Activated CD4-positive, alpha-beta memory T cell treated with anti-CD3 and anti-CD28 coated beads for 36 hours (primary cell): Measurements from ENCODE around the gene PACS1. TPM values are rescaled to one million over a fixed set of nuclear protein-coding genes. Genes with fewer than 3 reads are reported as not detected.
"Not testable (repeated sequence)": the region's sequence is repeated elsewhere in the genome, so short reads cannot be mapped to it uniquely, and the experiment has no call there.

Experiments
- CTCF ChIA-PET: fragments of 350-600 bp; sonication (Branson Sonifier 250); formaldehyde crosslinking; loops from one replicate; lab custom pipeline; 2021; ENCODE audit warnings: antibody characterized with exemption, inconsistent platforms; lab: Charles Lee
- POLR2A ChIA-PET: fragments of 350-600 bp; sonication (Branson Sonifier 250); formaldehyde crosslinking; loops from one replicate; lab custom pipeline; 2021; ENCODE audit warnings: antibody characterized with exemption; lab: Charles Lee
- DNase-seq: peaks from one replicate; pipeline ENCODE4 v3.0.0-alpha.2; 2020
- H3K27ac Mint-ChIP-seq: one replicate; pipeline ENCODE4 v1.8.0; 2021; ENCODE audit warnings: mixed read lengths
- H3K27me3 Mint-ChIP-seq: one replicate; pipeline ENCODE4 v1.8.0; 2021; ENCODE audit warnings: mixed read lengths
- H3K36me3 Mint-ChIP-seq: one replicate; pipeline ENCODE4 v1.8.0; 2021; ENCODE audit warnings: mixed read lengths
- H3K4me1 Mint-ChIP-seq: one replicate; pipeline ENCODE4 v1.8.0; 2021; ENCODE audit warnings: low read depth, mixed read lengths
- H3K4me3 Mint-ChIP-seq: one replicate; pipeline ENCODE4 v1.8.0; 2021; ENCODE audit warnings: mild to moderate bottlenecking, mixed read lengths
- H3K9me3 Mint-ChIP-seq: one replicate; pipeline ENCODE4 v1.8.0; 2021; ENCODE audit warnings: mixed read lengths
- intact Hi-C: fragments of 100-400 bp; cut with micrococcal nuclease; formaldehyde crosslinking; loops from one replicate; pipeline ENCODE4 v1.15.1; 2023
- total RNA-seq, 2 experiments: library from RNA; stranded (reverse); gene quantifications; one replicate each; pipeline ENCODE4 v1.2.3, GENCODE V29; 2021

Gene PACS1
- total RNA-seq, 2 experiments from 2014 or later: 82.0 to 84.1 TPM

GRCh38 chr11:66274219-66274618 is 204.1 kb downstream of the PACS1 start:
- Mint-ChIP-seq H3K4me3 (no peak overlapping the region), H3K4me1 (peaks cover 22% of the 10 kb centered on the region), H3K27ac (no peak overlapping the region), H3K36me3 (peaks cover 21% of the 10 kb centered on the region), H3K9me3 (no peaks in the 10 kb centered on the region), H3K27me3 (no peaks in the 10 kb centered on the region)
- ChIA-PET CTCF (no interaction called here), POLR2A (no interaction called here)
- intact Hi-C loops: no loop called here
- no peak for DNase-seq

- no peaks in the 10 kb centered on the region for H3K27me3 Mint-ChIP-seq
- H3K9me3 Mint-ChIP-seq: no peaks in the 10 kb centered on the region
- CTCF ChIA-PET: no interaction called here
- H3K4me3 Mint-ChIP-seq: no peak overlapping the region
- POLR2A ChIA-PET: no interaction called here
- DNase-seq: no peak
- no peak overlapping the region for H3K27ac Mint-ChIP-seq
- intact Hi-C loops: no loop called here
- peaks cover 16% of the 10 kb centered on the region for H3K36me3 Mint-ChIP-seq
- peaks cover 13% of the 10 kb centered on the region for H3K4me1 Mint-ChIP-seq
Measured at GRCh38 chr11:66275396-66275795, 205.3 kb downstream of the PACS1 start.

- no peak for DNase-seq
- Mint-ChIP-seq H3K36me3 (peaks cover 13% of the 10 kb centered on the region), H3K27ac (no peak overlapping the region), H3K4me1 (peaks cover 9% of the 10 kb centered on the region), H3K9me3 (no peaks in the 10 kb centered on the region), H3K27me3 (no peaks in the 10 kb centered on the region), H3K4me3 (no peak overlapping the region)
- ChIA-PET CTCF (no interaction called here), POLR2A (no interaction called here)
- intact Hi-C loops: no loop called here
Measured at GRCh38 chr11:66275984-66276612, 206.0 kb downstream of the PACS1 start.

GRCh38 chr11:66276619-66277018 is 206.5 kb downstream of the PACS1 start:
- H3K4me1 Mint-ChIP-seq, H3K4me3 Mint-ChIP-seq, DNase-seq, H3K27ac Mint-ChIP-seq, H3K9me3 Mint-ChIP-seq, H3K27me3 Mint-ChIP-seq, intact Hi-C loops: not testable (repeated sequence)
- peaks cover 13% of the 10 kb centered on the region for H3K36me3 Mint-ChIP-seq
- ChIA-PET POLR2A (interaction anchor here (0.9 kb wide), 2 partner anchors 9 to 11 kb away, joined by 3 to 5 read pairs; no protein-coding TSS in a partner anchor), CTCF (interaction anchor here (0.7 kb wide), 1 partner anchor 55 kb away, joined by 3 read pairs; no protein-coding TSS in a partner anchor)

- CTCF ChIA-PET: interaction anchor here (0.6 to 0.7 kb wide), 2 partner anchors 18 to 56 kb away, joined by 3 read pairs; no protein-coding TSS in a partner anchor
- H3K4me3 Mint-ChIP-seq: not testable (repeated sequence)
Measured at GRCh38 chr11:66277064-66277463, 207.0 kb downstream of the PACS1 start.

GRCh38 chr11:66277471-66278362 is 207.6 kb downstream of the PACS1 start, which contains the start of gene CNIH2:
Gene CNIH2 (plus strand): TSS chr11:66278175. CDS start chr11:66278457, 282 bp downstream.
- peaks cover 7% of the 10 kb centered on the region for H3K36me3 Mint-ChIP-seq
- H3K9me3 Mint-ChIP-seq: no peaks in the 10 kb centered on the region
- peaks cover 13% of the 10 kb centered on the region for H3K4me1 Mint-ChIP-seq

More at GRCh38 chr11:66277064-66277463, 207.0 kb downstream of the PACS1 start:
- intact Hi-C loops, H3K9me3 Mint-ChIP-seq, DNase-seq, H3K27ac Mint-ChIP-seq, H3K4me1 Mint-ChIP-seq, H3K27me3 Mint-ChIP-seq: not testable (repeated sequence)
- peaks cover 11% of the 10 kb centered on the region for H3K36me3 Mint-ChIP-seq
- POLR2A ChIA-PET: interaction anchor here (0.9 kb wide), 2 partner anchors 9 to 10 kb away, joined by 3 to 5 read pairs; no protein-coding TSS in a partner anchor

GRCh38 chr11:66278363-66279091 is 208.5 kb downstream of the PACS1 start:
- ChIA-PET CTCF (interaction anchor here (1.0 to 1.6 kb wide), 2 partner anchors 11 to 56 kb away, joined by 4 to 5 read pairs; partner anchors contain the start of gene YIF1A), POLR2A (no interaction called here)
- no peak overlapping the region for H3K27ac Mint-ChIP-seq
- intact Hi-C loops: no loop called here
- H3K4me1 Mint-ChIP-seq: peaks cover 20% of the 10 kb centered on the region
- H3K4me3 Mint-ChIP-seq: peak overlapping the region; percentile 41
- H3K36me3 Mint-ChIP-seq: peaks cover under 1% of the 10 kb centered on the region
- no peaks in the 10 kb centered on the region for H3K9me3 Mint-ChIP-seq
- DNase-seq: no peak
- H3K27me3 Mint-ChIP-seq: no peaks in the 10 kb centered on the region

More at GRCh38 chr11:66277471-66278362, 207.6 kb downstream of the PACS1 start, which contains the start of gene CNIH2:
- peak; percentile 47 for DNase-seq
- Mint-ChIP-seq H3K27ac (no peak within 1 kb of the TSS), H3K4me3 (peak within 1 kb of the TSS; percentile 41), H3K27me3 (no peaks in the 10 kb centered on the region)
- intact Hi-C loops: no loop called here
- ChIA-PET CTCF (interaction anchor here (0.6 to 0.7 kb wide), 2 partner anchors 18 to 56 kb away, joined by 3 read pairs; no protein-coding TSS in a partner anchor), POLR2A (interaction anchor here (0.9 kb wide), 2 partner anchors 9 to 10 kb away, joined by 3 to 5 read pairs; no protein-coding TSS in a partner anchor)

- no peak overlapping the region for H3K27ac Mint-ChIP-seq
- intact Hi-C loops: no loop called here
- ChIA-PET POLR2A (no interaction called here), CTCF (interaction anchor here (1.0 to 1.6 kb wide), 3 partner anchors 10 to 57 kb away, joined by 4 to 5 read pairs (median 4); partner anchors contain the start of genes RAB1B and YIF1A)
- H3K27me3 Mint-ChIP-seq: no peaks in the 10 kb centered on the region
- H3K4me3 Mint-ChIP-seq: peak overlapping the region; percentile 38
- peaks cover 20% of the 10 kb centered on the region for H3K4me1 Mint-ChIP-seq
- DNase-seq: no peak
- no peaks in the 10 kb centered on the region for H3K36me3 Mint-ChIP-seq
- no peaks in the 10 kb centered on the region for H3K9me3 Mint-ChIP-seq
Measured at GRCh38 chr11:66279092-66279734, 209.1 kb downstream of the PACS1 start.

GRCh38 chr11:66280428-66280827 is 210.4 kb downstream of the PACS1 start:
- no peak for DNase-seq
- H3K4me1 Mint-ChIP-seq: peaks cover 20% of the 10 kb centered on the region
- H3K27ac Mint-ChIP-seq: no peak overlapping the region
- no peaks in the 10 kb centered on the region for H3K27me3 Mint-ChIP-seq
- H3K9me3 Mint-ChIP-seq: no peaks in the 10 kb centered on the region
- intact Hi-C loops: no loop called here
- H3K4me3 Mint-ChIP-seq: no peak overlapping the region
- POLR2A ChIA-PET: interaction anchor here (1.2 kb wide), 1 partner anchor 9 kb away, joined by 3 read pairs; no protein-coding TSS in a partner anchor
- CTCF ChIA-PET: interaction anchor here (0.7 to 3.1 kb wide), 6 partner anchors 9 to 612 kb away, joined by 3 to 19 read pairs (median 4); partner anchors contain the start of genes RAB1B and YIF1A
- no peaks in the 10 kb centered on the region for H3K36me3 Mint-ChIP-seq

GRCh38 chr11:66281001-66281400 is 210.9 kb downstream of the PACS1 start:
- intact Hi-C loops: no loop called here
- CTCF ChIA-PET: interaction anchor here (1.4 to 3.1 kb wide), 2 partner anchors 21 to 58 kb away, joined by 4 to 19 read pairs; no protein-coding TSS in a partner anchor

More at GRCh38 chr11:66281001-66281400, 210.9 kb downstream of the PACS1 start:
- DNase-seq: no peak
- Mint-ChIP-seq H3K36me3 (no peaks in the 10 kb centered on the region), H3K4me1 (peaks cover 20% of the 10 kb centered on the region), H3K27ac (no peak overlapping the region), H3K9me3 (no peaks in the 10 kb centered on the region), H3K27me3 (no peaks in the 10 kb centered on the region), H3K4me3 (no peak overlapping the region)
- POLR2A ChIA-PET: interaction anchor here (0.6 to 1.2 kb wide), 2 partner anchors 9 to 262 kb away, joined by 3 read pairs; no protein-coding TSS in a partner anchor
